Measurements from ENCODE around the gene GPR179.
"Not testable (repeated sequence)": the region's sequence is repeated elsewhere in the genome, so short reads cannot be mapped to it uniquely, and the experiment has no call there.

DNA sequence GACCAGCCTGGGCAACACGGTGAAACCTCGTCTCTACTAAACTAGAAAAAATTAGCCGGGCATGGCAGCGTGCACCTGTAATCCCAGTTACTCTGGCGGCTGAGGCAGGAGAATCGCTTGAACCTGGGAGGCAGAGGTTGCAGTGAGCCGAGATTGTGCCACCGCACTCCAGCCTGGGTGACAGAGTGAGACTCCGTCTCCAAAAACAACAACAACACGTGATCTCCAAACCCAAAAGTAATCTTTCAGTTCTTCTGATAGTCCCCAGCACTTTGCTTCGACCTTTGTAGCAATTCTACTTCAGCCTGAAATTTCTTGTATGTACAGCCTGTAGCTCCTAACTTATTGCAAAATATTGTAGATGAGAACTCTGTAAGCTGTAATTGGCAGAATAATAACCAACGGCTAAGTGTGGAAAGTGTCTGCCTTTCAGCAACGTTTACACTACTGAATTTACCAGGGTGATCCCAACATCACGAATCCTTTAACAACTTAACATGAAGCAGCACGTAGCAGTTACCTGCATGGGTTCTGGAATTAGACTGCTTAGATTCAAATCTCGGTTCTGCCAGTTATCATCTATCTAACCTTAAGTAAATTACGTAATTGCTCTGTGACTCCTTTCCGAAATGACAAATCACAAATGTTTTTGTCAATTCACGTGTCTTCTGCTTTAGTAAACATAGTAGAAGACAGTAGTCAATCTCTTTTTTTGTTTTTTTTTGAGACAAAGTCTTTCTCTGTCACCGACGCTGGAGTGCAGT lies 48.0 kb downstream of the GPR179 start:
- TF ChIP-seq, protein P1, sequence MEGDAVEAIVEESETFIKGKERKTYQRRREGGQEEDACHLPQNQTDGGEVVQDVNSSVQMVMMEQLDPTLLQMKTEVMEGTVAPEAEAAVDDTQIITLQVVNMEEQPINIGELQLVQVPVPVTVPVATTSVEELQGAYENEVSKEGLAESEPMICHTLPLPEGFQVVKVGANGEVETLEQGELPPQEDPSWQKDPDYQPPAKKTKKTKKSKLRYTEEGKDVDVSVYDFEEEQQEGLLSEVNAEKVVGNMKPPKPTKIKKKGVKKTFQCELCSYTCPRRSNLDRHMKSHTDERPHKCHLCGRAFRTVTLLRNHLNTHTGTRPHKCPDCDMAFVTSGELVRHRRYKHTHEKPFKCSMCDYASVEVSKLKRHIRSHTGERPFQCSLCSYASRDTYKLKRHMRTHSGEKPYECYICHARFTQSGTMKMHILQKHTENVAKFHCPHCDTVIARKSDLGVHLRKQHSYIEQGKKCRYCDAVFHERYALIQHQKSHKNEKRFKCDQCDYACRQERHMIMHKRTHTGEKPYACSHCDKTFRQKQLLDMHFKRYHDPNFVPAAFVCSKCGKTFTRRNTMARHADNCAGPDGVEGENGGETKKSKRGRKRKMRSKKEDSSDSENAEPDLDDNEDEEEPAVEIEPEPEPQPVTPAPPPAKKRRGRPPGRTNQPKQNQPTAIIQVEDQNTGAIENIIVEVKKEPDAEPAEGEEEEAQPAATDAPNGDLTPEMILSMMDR (IDR thresholded peaks at IDR 0.05 in 4 of 5, conservative IDR thresholded peaks at IDR 0.05 in 1 of 5), result not testable (repeated sequence)
- not testable (repeated sequence) for TF ChIP-seq POLR2A (IDR thresholded peaks at IDR 0.05)
